Effector memory CD4-positive, alpha-beta T cell (primary cell): Measurements from ENCODE around the gene FAM240A.
"Not testable (repeated sequence)": the region's sequence is repeated elsewhere in the genome, so short reads cannot be mapped to it uniquely, and the experiment has no call there.

ENCODE experiments used
- DNase-seq, 3 donors: peaks; one replicate each; pipeline ENCODE4 v3.0.0-alpha.2; 2020
- H3K27ac ChIP-seq: 2 replicates; pipeline ENCODE4 v1.7.0; 2013; ENCODE audit warnings: mild to moderate bottlenecking, low read length, moderate library complexity; ENCODE audit not compliant: insufficient read depth, poor library complexity, severe bottlenecking
- H3K27me3 ChIP-seq: replicated peaks from 2 replicates; pipeline ENCODE4 v1.7.0; 2013; ENCODE audit warnings: mild to moderate bottlenecking, low read length; ENCODE audit not compliant: insufficient read depth, control insufficient read depth, poor library complexity, severe bottlenecking
- H3K36me3 ChIP-seq: 2 replicates; pipeline ENCODE4 v1.7.0; 2013; ENCODE audit warnings: mild to moderate bottlenecking, low read length, moderate library complexity; ENCODE audit not compliant: control insufficient read depth, insufficient read depth
- H3K4me1 ChIP-seq: 2 replicates; pipeline ENCODE4 v1.7.0; 2013; ENCODE audit warnings: low read length, mild to moderate bottlenecking; ENCODE audit not compliant: control insufficient read depth, insufficient read depth, poor library complexity, severe bottlenecking
- H3K4me3 ChIP-seq: 2 replicates; pipeline ENCODE4 v1.7.0; 2013; ENCODE audit warnings: low read length, low read depth, mild to moderate bottlenecking; ENCODE audit not compliant: insufficient read depth, poor library complexity, severe bottlenecking
- H3K9me3 ChIP-seq: 2 replicates; pipeline ENCODE4 v1.7.0; 2013; ENCODE audit warnings: mild to moderate bottlenecking, low read length, moderate library complexity; ENCODE audit not compliant: control insufficient read depth

FAM240A gene

GRCh38 chr3:46586738-46587246 lies 25.5 kb upstream of the FAM240A start:
- H3K27me3 ChIP-seq = no peaks in the 10 kb centered on the region
- no peak overlapping the region for H3K27ac ChIP-seq
- H3K9me3 ChIP-seq = no peaks in the 10 kb centered on the region
- no peaks in the 10 kb centered on the region for H3K36me3 ChIP-seq
- DNase-seq = no peak
- no peak overlapping the region for H3K4me3 ChIP-seq
- no peaks in the 10 kb centered on the region for H3K4me1 ChIP-seq

GRCh38 chr3:46587268-46587667 lies 25.1 kb upstream of the FAM240A start:
- H3K27me3 ChIP-seq, H3K9me3 ChIP-seq, DNase-seq, H3K4me1 ChIP-seq, H3K27ac ChIP-seq, H3K36me3 ChIP-seq, H3K4me3 ChIP-seq: not testable (repeated sequence)

GRCh38 chr3:46593274-46593862 lies 19.0 kb upstream of the FAM240A start:
- Histone ChIP-seq H3K27ac (no peak overlapping the region), H3K4me3 (no peak overlapping the region), H3K27me3 (no peaks in the 10 kb centered on the region), H3K36me3 (no peaks in the 10 kb centered on the region), H3K4me1 (no peaks in the 10 kb centered on the region), H3K9me3 (no peaks in the 10 kb centered on the region)
- no peak for DNase-seq

GRCh38 chr3:46593979-46594378 lies 18.3 kb upstream of the FAM240A start:
- no peak overlapping the region for H3K27ac ChIP-seq
- no peaks in the 10 kb centered on the region for H3K36me3 ChIP-seq
- H3K27me3 ChIP-seq = no peaks in the 10 kb centered on the region
- H3K9me3 ChIP-seq = no peaks in the 10 kb centered on the region
- H3K4me1 ChIP-seq = no peaks in the 10 kb centered on the region
- DNase-seq = no peak
- H3K4me3 ChIP-seq = no peak overlapping the region

GRCh38 chr3:46594723-46595122 lies 17.6 kb upstream of the FAM240A start:
- H3K36me3 ChIP-seq = no peaks in the 10 kb centered on the region
- H3K27ac ChIP-seq = no peak overlapping the region
- no peak overlapping the region for H3K4me3 ChIP-seq
- no peaks in the 10 kb centered on the region for H3K9me3 ChIP-seq
- DNase-seq = no peak
- H3K4me1 ChIP-seq = no peaks in the 10 kb centered on the region
- no peaks in the 10 kb centered on the region for H3K27me3 ChIP-seq

GRCh38 chr3:46595819-46596314 lies 16.5 kb upstream of the FAM240A start:
- Histone ChIP-seq H3K4me1 (no peaks in the 10 kb centered on the region), H3K9me3 (no peaks in the 10 kb centered on the region), H3K27ac (no peak overlapping the region), H3K4me3 (no peak overlapping the region), H3K36me3 (no peaks in the 10 kb centered on the region), H3K27me3 (no peaks in the 10 kb centered on the region)
- DNase-seq = no peak

- Histone ChIP-seq H3K4me1 (no peaks in the 10 kb centered on the region), H3K27ac (no peak overlapping the region), H3K36me3 (no peaks in the 10 kb centered on the region), H3K27me3 (no peaks in the 10 kb centered on the region), H3K9me3 (no peaks in the 10 kb centered on the region), H3K4me3 (no peak overlapping the region)
- no peak for DNase-seq
These were observed 12.7 kb upstream of the FAM240A start for GRCh38 chr3:46599590-46599989.

GRCh38 chr3:46603446-46604046 lies 8.8 kb upstream of the FAM240A start:
- H3K36me3 ChIP-seq = no peaks in the 10 kb centered on the region
- no peak overlapping the region for H3K4me3 ChIP-seq
- no peaks in the 10 kb centered on the region for H3K4me1 ChIP-seq
- H3K9me3 ChIP-seq = no peaks in the 10 kb centered on the region
- H3K27ac ChIP-seq = no peak overlapping the region
- no peaks in the 10 kb centered on the region for H3K27me3 ChIP-seq
- DNase-seq = no peak

GRCh38 chr3:46604127-46604526 lies 8.2 kb upstream of the FAM240A start:
- no peaks in the 10 kb centered on the region for H3K9me3 ChIP-seq
- H3K4me3 ChIP-seq = no peak overlapping the region
- no peak for DNase-seq
- H3K4me1 ChIP-seq = no peaks in the 10 kb centered on the region
- no peaks in the 10 kb centered on the region for H3K36me3 ChIP-seq
- no peaks in the 10 kb centered on the region for H3K27me3 ChIP-seq
- no peak overlapping the region for H3K27ac ChIP-seq

GRCh38 chr3:46607603-46608028 lies 4.7 kb upstream of the FAM240A start:
- no peak for DNase-seq
- H3K4me3 ChIP-seq = no peak overlapping the region
- no peak overlapping the region for H3K27ac ChIP-seq
- no peaks in the 10 kb centered on the region for H3K4me1 ChIP-seq
- H3K36me3 ChIP-seq = no peaks in the 10 kb centered on the region
- no peaks in the 10 kb centered on the region for H3K27me3 ChIP-seq
- H3K9me3 ChIP-seq = no peaks in the 10 kb centered on the region
